HG03103 (cell line): ENCODE measurements around the gene PSME3IP1.
"Not testable (repeated sequence)": the region's sequence is repeated elsewhere in the genome, so short reads cannot be mapped to it uniquely, and the experiment has no call there.

Source experiments
- ATAC-seq: cut with Tn5 transposase; IDR thresholded peaks from one replicate; pipeline ENCODE4 v1.9.1; 2021; ENCODE audit warnings: low read depth; ENCODE audit not compliant: unreplicated experiment

PSME3IP1 gene

GRCh38 chr16:57185945-57186871, at the start of gene PSME3IP1, which contains the start of gene RSPRY1:
PSME3IP1 (minus strand) TSS chr16:57186039; CDS start chr16:57173854, 12,185 bp downstream.
RSPRY1 (plus strand) TSS chr16:57186329; CDS start chr16:57204659, 18,330 bp downstream.
- peak; percentile 84 for ATAC-seq

GRCh38 chr16:57235128-57236021, 49.5 kb upstream of the PSME3IP1 start:
- ATAC-seq, result no peak

- ATAC-seq, result no peak
These were observed 48.9 kb upstream of the PSME3IP1 start for GRCh38 chr16:57234707-57235092.

GRCh38 chr16:57233944-57234706, 48.3 kb upstream of the PSME3IP1 start:
- ATAC-seq, result no peak

GRCh38 chr16:57231821-57232350, 46.0 kb upstream of the PSME3IP1 start:
- ATAC-seq, result no peak

GRCh38 chr16:57229079-57229478, 43.2 kb upstream of the PSME3IP1 start:
- no peak for ATAC-seq

- ATAC-seq, result no peak
These were observed 41.1 kb upstream of the PSME3IP1 start for GRCh38 chr16:57226701-57227621.

- no peak for ATAC-seq
These were observed 40.1 kb upstream of the PSME3IP1 start for GRCh38 chr16:57225978-57226377.

- no peak for ATAC-seq
These were observed 39.0 kb upstream of the PSME3IP1 start for GRCh38 chr16:57224651-57225335.

- ATAC-seq, result no peak
These were observed 37.2 kb upstream of the PSME3IP1 start for GRCh38 chr16:57223057-57223456.

- ATAC-seq, result no peak
These were observed 31.1 kb upstream of the PSME3IP1 start for GRCh38 chr16:57216968-57217367.

GRCh38 chr16:57213462-57213861, 27.6 kb upstream of the PSME3IP1 start:
- ATAC-seq, result no peak

GRCh38 chr16:57209780-57210179, 23.9 kb upstream of the PSME3IP1 start:
- ATAC-seq, result no peak

GRCh38 chr16:57208926-57209325, 23.1 kb upstream of the PSME3IP1 start:
- ATAC-seq, result no peak

GRCh38 chr16:57204675-57205074, 18.8 kb upstream of the PSME3IP1 start:
- no peak for ATAC-seq

GRCh38 chr16:57203451-57203850, 17.6 kb upstream of the PSME3IP1 start:
- no peak for ATAC-seq

GRCh38 chr16:57202095-57202886, 16.5 kb upstream of the PSME3IP1 start:
- ATAC-seq, result no peak

- ATAC-seq, result not testable (repeated sequence)
These were observed 15.1 kb upstream of the PSME3IP1 start for GRCh38 chr16:57200926-57201325.
